ENCODE data around the gene CDCP1.

GRCh38 chr3:45120359-45121158 is 25.6 kb downstream of the CDCP1 start:
- TF ChIP-seq CTCF (IDR thresholded peaks at IDR 0.05), result no peak
- TF ChIP-seq POLR2A (IDR thresholded peaks at IDR 0.05), result no peak
